Activated T-helper 2 cell treated with anti-CD3 and anti-CD28 coated beads, Interferon-gamma antibody, Interleukin-2, Interleukin-4, amounts not matched to agents 10 μg/mL and 5 μg/mL and 100 μg/mL, durations not matched to agents 14 hours and 24 hours and 36 hours (primary cell): ENCODE data around the gene EYS. TPM values are rescaled to one million over a fixed set of nuclear protein-coding genes. Genes with fewer than 3 reads are reported as not detected.
"Not testable (repeated sequence)": the region's sequence is repeated elsewhere in the genome, so short reads cannot be mapped to it uniquely, and the experiment has no call there.

Experiments
- DNase-seq: peaks from one replicate; pipeline ENCODE4 v3.0.0; 2021; ENCODE audit warnings: low spot score
- H3K27ac Mint-ChIP-seq: one replicate; pipeline ENCODE4 v1.8.0; 2021; ENCODE audit warnings: mixed read lengths
- H3K27me3 Mint-ChIP-seq: one replicate; pipeline ENCODE4 v1.8.0; 2021; ENCODE audit warnings: low read depth, mixed read lengths
- H3K36me3 Mint-ChIP-seq: one replicate; pipeline ENCODE4 v1.8.0; 2021; ENCODE audit warnings: low read depth, mixed read lengths
- H3K4me1 Mint-ChIP-seq: one replicate; pipeline ENCODE4 v1.8.0; 2021; ENCODE audit warnings: low read depth, mixed read lengths
- H3K4me3 Mint-ChIP-seq: one replicate; pipeline ENCODE4 v1.8.0; 2021; ENCODE audit warnings: low read depth, mild to moderate bottlenecking, moderate library complexity, mixed read lengths
- H3K9me3 Mint-ChIP-seq: one replicate; pipeline ENCODE4 v1.8.0; 2021; ENCODE audit warnings: mixed read lengths
- intact Hi-C: fragments of 100-400 bp; cut with micrococcal nuclease; formaldehyde crosslinking; loops from one replicate; pipeline ENCODE4 v1.15.1; 2023
- total RNA-seq: library from RNA; stranded (reverse); gene quantifications from 2 replicates; pipeline ENCODE4 v1.2.3, GENCODE V29; 2022

EYS gene
- total RNA-seq, 1 donor from 2014 or later, result not detected

GRCh38 chr6:64504503-64504902 lies 1202.5 kb downstream of the EYS start:
- Mint-ChIP-seq H3K36me3 (no peaks in the 10 kb centered on the region), H3K4me1 (no peaks in the 10 kb centered on the region), H3K9me3 (peaks cover 12% of the 10 kb centered on the region), H3K4me3 (no peak overlapping the region), H3K27ac (no peak overlapping the region), H3K27me3 (no peaks in the 10 kb centered on the region)
- intact Hi-C loops, result no loop called here
- DNase-seq, result no peak

GRCh38 chr6:64502801-64503200 lies 1204.2 kb downstream of the EYS start:
- Mint-ChIP-seq H3K4me3 (no peak overlapping the region), H3K36me3 (no peaks in the 10 kb centered on the region), H3K27me3 (no peaks in the 10 kb centered on the region), H3K27ac (no peak overlapping the region), H3K4me1 (no peaks in the 10 kb centered on the region), H3K9me3 (peaks cover 12% of the 10 kb centered on the region)
- intact Hi-C loops, result no loop called here
- DNase-seq, result no peak

- intact Hi-C loops, result no loop called here
- H3K27me3 Mint-ChIP-seq, result no peaks in the 10 kb centered on the region
These were observed 1209.4 kb downstream of the EYS start for GRCh38 chr6:64497634-64498033.

GRCh38 chr6:64489763-64490162 lies 1217.3 kb downstream of the EYS start:
- no peak overlapping the region for H3K27ac Mint-ChIP-seq
- intact Hi-C loops, result no loop called here
- no peaks in the 10 kb centered on the region for H3K4me1 Mint-ChIP-seq
- H3K27me3 Mint-ChIP-seq, result no peaks in the 10 kb centered on the region
- no peak for DNase-seq
- no peaks in the 10 kb centered on the region for H3K36me3 Mint-ChIP-seq
- no peaks in the 10 kb centered on the region for H3K9me3 Mint-ChIP-seq
- no peak overlapping the region for H3K4me3 Mint-ChIP-seq

More at GRCh38 chr6:64497634-64498033, 1209.4 kb downstream of the EYS start:
- Mint-ChIP-seq H3K36me3 (no peaks in the 10 kb centered on the region), H3K4me3 (no peak overlapping the region), H3K4me1 (no peaks in the 10 kb centered on the region), H3K27ac (no peak overlapping the region), H3K9me3 (peaks cover 9% of the 10 kb centered on the region)
- no peak for DNase-seq

GRCh38 chr6:64486578-64487351 lies 1220.3 kb downstream of the EYS start:
- Mint-ChIP-seq H3K4me3 (no peak overlapping the region), H3K36me3 (no peaks in the 10 kb centered on the region), H3K27ac (no peak overlapping the region), H3K4me1 (no peaks in the 10 kb centered on the region), H3K9me3 (peaks cover 4% of the 10 kb centered on the region), H3K27me3 (no peaks in the 10 kb centered on the region)
- intact Hi-C loops, result no loop called here
- no peak for DNase-seq

GRCh38 chr6:64483956-64484499 lies 1223.0 kb downstream of the EYS start:
- Mint-ChIP-seq H3K27me3 (no peaks in the 10 kb centered on the region), H3K4me3 (no peak overlapping the region), H3K4me1 (no peaks in the 10 kb centered on the region), H3K27ac (no peak overlapping the region), H3K9me3 (peaks cover 8% of the 10 kb centered on the region), H3K36me3 (no peaks in the 10 kb centered on the region)
- intact Hi-C loops, result no loop called here
- no peak for DNase-seq

GRCh38 chr6:64482631-64483030 lies 1224.4 kb downstream of the EYS start:
- Mint-ChIP-seq H3K4me1 (no peaks in the 10 kb centered on the region), H3K27me3 (no peaks in the 10 kb centered on the region), H3K9me3 (peaks cover 8% of the 10 kb centered on the region), H3K27ac (no peak overlapping the region), H3K4me3 (no peak overlapping the region), H3K36me3 (no peaks in the 10 kb centered on the region)
- no peak for DNase-seq
- intact Hi-C loops, result no loop called here

- no peaks in the 10 kb centered on the region for H3K27me3 Mint-ChIP-seq
- H3K27ac Mint-ChIP-seq, result no peak overlapping the region
- intact Hi-C loops, result no loop called here
- no peaks in the 10 kb centered on the region for H3K4me1 Mint-ChIP-seq
- no peak overlapping the region for H3K4me3 Mint-ChIP-seq
- DNase-seq, result no peak
- no peaks in the 10 kb centered on the region for H3K36me3 Mint-ChIP-seq
- peaks cover 8% of the 10 kb centered on the region for H3K9me3 Mint-ChIP-seq
These were observed 1227.9 kb downstream of the EYS start for GRCh38 chr6:64479134-64479533.

GRCh38 chr6:64477391-64477790 lies 1229.6 kb downstream of the EYS start:
- no peak overlapping the region for H3K4me3 Mint-ChIP-seq
- H3K27ac Mint-ChIP-seq, result no peak overlapping the region
- H3K4me1 Mint-ChIP-seq, result no peaks in the 10 kb centered on the region
- H3K27me3 Mint-ChIP-seq, result no peaks in the 10 kb centered on the region
- H3K9me3 Mint-ChIP-seq, result peaks cover 4% of the 10 kb centered on the region
- intact Hi-C loops, result no loop called here
- no peak for DNase-seq
- no peaks in the 10 kb centered on the region for H3K36me3 Mint-ChIP-seq

GRCh38 chr6:64476935-64477334 lies 1230.1 kb downstream of the EYS start:
- H3K27me3 Mint-ChIP-seq, result no peaks in the 10 kb centered on the region
- intact Hi-C loops, result no loop called here
- no peaks in the 10 kb centered on the region for H3K36me3 Mint-ChIP-seq
- no peak overlapping the region for H3K27ac Mint-ChIP-seq
- DNase-seq, result no peak
- no peaks in the 10 kb centered on the region for H3K4me1 Mint-ChIP-seq
- H3K4me3 Mint-ChIP-seq, result no peak overlapping the region
- peaks cover 4% of the 10 kb centered on the region for H3K9me3 Mint-ChIP-seq

- H3K27me3 Mint-ChIP-seq, H3K4me3 Mint-ChIP-seq, DNase-seq, H3K27ac Mint-ChIP-seq, H3K4me1 Mint-ChIP-seq, H3K36me3 Mint-ChIP-seq, intact Hi-C loops: not testable (repeated sequence)
- H3K9me3 Mint-ChIP-seq, result peaks cover 36% of the 10 kb centered on the region
These were observed 1237.6 kb downstream of the EYS start for GRCh38 chr6:64469405-64469804.

- intact Hi-C loops, result no loop called here
- peaks cover 45% of the 10 kb centered on the region for H3K9me3 Mint-ChIP-seq
- no peak overlapping the region for H3K27ac Mint-ChIP-seq
- DNase-seq, result no peak
- H3K4me1 Mint-ChIP-seq, result no peaks in the 10 kb centered on the region
- H3K27me3 Mint-ChIP-seq, result no peaks in the 10 kb centered on the region
- no peaks in the 10 kb centered on the region for H3K36me3 Mint-ChIP-seq
- no peak overlapping the region for H3K4me3 Mint-ChIP-seq
These were observed 1239.4 kb downstream of the EYS start for GRCh38 chr6:64467656-64468055.

GRCh38 chr6:64459411-64459944 lies 1247.5 kb downstream of the EYS start:
- H3K27me3 Mint-ChIP-seq, result no peaks in the 10 kb centered on the region
- no peak overlapping the region for H3K4me3 Mint-ChIP-seq
- peaks cover 26% of the 10 kb centered on the region for H3K9me3 Mint-ChIP-seq
- H3K4me1 Mint-ChIP-seq, result no peaks in the 10 kb centered on the region
- no peaks in the 10 kb centered on the region for H3K36me3 Mint-ChIP-seq
- no peak for DNase-seq
- H3K27ac Mint-ChIP-seq, result no peak overlapping the region
- intact Hi-C loops, result no loop called here
